K562 (cell line): ENCODE data around the gene CCDC183. TPM values are rescaled to one million over a fixed set of nuclear protein-coding genes. Genes with fewer than 3 reads are reported as not detected.
"Not testable (repeated sequence)": the region's sequence is repeated elsewhere in the genome, so short reads cannot be mapped to it uniquely, and the experiment has no call there.

Experiments used
- CTBP1 ChIP-seq: fragments of 450-650 bp; IDR thresholded peaks from 2 replicates; pipeline ENCODE4 v1.6.1; 2016; ENCODE audit warnings: borderline replicate concordance
- EP400 ChIP-seq: fragments of 450-650 bp; IDR thresholded peaks from 2 replicates; pipeline ENCODE4 v1.6.1; 2017; ENCODE audit warnings: antibody characterized with exemption, mild to moderate bottlenecking, moderate library complexity
- ERF ChIP-seq: fragments of 450-650 bp; formaldehyde crosslinking; IDR thresholded peaks from 2 replicates; pipeline ENCODE4 v1.4.0; 2020; ENCODE audit warnings: mild to moderate bottlenecking, mixed read lengths
- FOXA3 ChIP-seq, 2 experiments: fragments of 450-650 bp in 1 of 2; sonication (generic) in 1 of 2; formaldehyde crosslinking; IDR thresholded peaks in 1 of 2; conservative IDR thresholded peaks in 1 of 2; 2 replicates each; pipeline versions ENCODE4 v1.4.0 to v1.8.0; 2020 to 2022; ENCODE audit warnings: mild to moderate bottlenecking in 2 of 2, missing genetic modification reagents in 1 of 2
- JUN ChIP-seq, 2 experiments: sonication (generic) in 1 of 2; formaldehyde crosslinking in 1 of 2; IDR thresholded peaks; 2 replicates each; pipeline versions ENCODE4 v1.6.1 to v1.8.0; 2012 to 2022; ENCODE audit warnings: borderline replicate concordance in 2 of 2, mild to moderate bottlenecking in 2 of 2, improper control_type of control experiment in 1 of 2, low read depth in 1 of 2, low read length in 1 of 2, missing genetic modification reagents in 1 of 2
- MECOM ChIP-seq: fragments of 250-450 bp; sonication (Bioruptor Pico); IDR thresholded peaks from 2 replicates; pipeline ENCODE4 v1.8.0; 2022; ENCODE audit warnings: inconsistent platforms
- NFRKB ChIP-seq: fragments of 450-650 bp; IDR thresholded peaks from 2 replicates; pipeline ENCODE4 v1.6.1; 2016; ENCODE audit warnings: low read depth
- POLR2AphosphoS5 ChIP-seq: IDR thresholded peaks from 2 replicates; pipeline ENCODE4 v1.6.1; 2011; ENCODE audit warnings: mild to moderate bottlenecking, low read depth, low read length, moderate library complexity; ENCODE audit not compliant: control insufficient read depth, insufficient read depth
- SOX6 ChIP-seq: fragments of 450-650 bp; IDR thresholded peaks from 2 replicates; pipeline ENCODE4 v1.6.1; 2014; ENCODE audit warnings: mild to moderate bottlenecking
- TAL1 ChIP-seq: fragments of 450-650 bp; IDR thresholded peaks from 2 replicates; pipeline ENCODE4 v1.6.1; 2016; ENCODE audit warnings: mild to moderate bottlenecking
- TEAD1 ChIP-seq, 2 experiments: fragments of 450-650 bp in 1 of 2; sonication (generic) in 1 of 2; formaldehyde crosslinking; IDR thresholded peaks; 2 replicates each; pipeline versions ENCODE4 v1.4.0 to v1.8.0; 2020 to 2022; ENCODE audit warnings: mild to moderate bottlenecking in 2 of 2, missing genetic modification reagents in 1 of 2
- TRIM24 ChIP-seq, 2 experiments: fragments of 450-650 bp; IDR thresholded peaks; 2 replicates each; pipeline ENCODE4 v1.6.1; 2016
- ZEB2 ChIP-seq: fragments of 450-650 bp; IDR thresholded peaks from 2 replicates; pipeline ENCODE4 v1.6.1; 2016
- ZFP1 ChIP-seq: fragments of 450-650 bp; formaldehyde crosslinking; IDR thresholded peaks from 2 replicates; pipeline ENCODE4 v1.4.0; 2020; ENCODE audit warnings: mild to moderate bottlenecking, mixed read lengths
- polyA plus RNA-seq, 8 experiments: library from polyadenylated mRNA; depleted of rRNA in 4 of 8; stranded (reverse) in 5 of 8; unstranded in 3 of 8; fragments of >200 nt; fragmentation: Nextera tagmentation in 2 of 8; fragmentation: Illumina TruSeq in 1 of 8; extraction: Ambion mirVana in 2 of 8; extraction: Trizol in 1 of 8; gene quantifications; 2 replicates each; pipeline versions ENCODE4 v1.2.1 to v1.2.3, GENCODE V29; 2011 to 2014; ENCODE audit warnings: inconsistent platforms in 1 of 8, missing spikeins in 1 of 8
- total RNA-seq, 7 experiments: library from RNA; depleted of rRNA in 6 of 7; stranded (reverse); fragments of >200 nt in 6 of 7; fragmentation: Illumina TruSeq in 2 of 7; extraction: Trizol in 2 of 7; gene quantifications; 2 replicates each; pipeline versions ENCODE4 v1.2.1 to v1.2.3, GENCODE V29; 2011 to 2021; ENCODE audit warnings: low replicate concordance in 1 of 7
- TF ChIP-seq, protein P1 (sequence below): sonication (generic); formaldehyde crosslinking; IDR thresholded peaks from 2 replicates; pipeline ENCODE4 v1.8.0; 2022; ENCODE audit warnings: mild to moderate bottlenecking, missing genetic modification reagents
- TF ChIP-seq, protein P2 (sequence below): sonication (generic); IDR thresholded peaks from 2 replicates; pipeline ENCODE4 v1.6.1; 2016
- TF ChIP-seq, protein P3 (sequence below), 2 experiments: fragments of 450-650 bp; conservative IDR thresholded peaks; 2 replicates each; pipeline ENCODE4 v1.6.1; 2017; ENCODE audit warnings: mild to moderate bottlenecking in 2 of 2, moderate library complexity in 2 of 2
- TF ChIP-seq, protein P4 (sequence below): sonication (generic); formaldehyde crosslinking; IDR thresholded peaks from 2 replicates; pipeline ENCODE4 v1.9.0; 2022; ENCODE audit warnings: mild to moderate bottlenecking, missing genetic modification reagents

The CCDC183 gene
- total and polyA plus RNA-seq, 9 of the 15 experiments (the other 6 are each of a cell fraction or from before 2014, with no cell fraction given) = 0.21 to 0.60 (median 0.29) TPM; not detected in 4

DNA sequence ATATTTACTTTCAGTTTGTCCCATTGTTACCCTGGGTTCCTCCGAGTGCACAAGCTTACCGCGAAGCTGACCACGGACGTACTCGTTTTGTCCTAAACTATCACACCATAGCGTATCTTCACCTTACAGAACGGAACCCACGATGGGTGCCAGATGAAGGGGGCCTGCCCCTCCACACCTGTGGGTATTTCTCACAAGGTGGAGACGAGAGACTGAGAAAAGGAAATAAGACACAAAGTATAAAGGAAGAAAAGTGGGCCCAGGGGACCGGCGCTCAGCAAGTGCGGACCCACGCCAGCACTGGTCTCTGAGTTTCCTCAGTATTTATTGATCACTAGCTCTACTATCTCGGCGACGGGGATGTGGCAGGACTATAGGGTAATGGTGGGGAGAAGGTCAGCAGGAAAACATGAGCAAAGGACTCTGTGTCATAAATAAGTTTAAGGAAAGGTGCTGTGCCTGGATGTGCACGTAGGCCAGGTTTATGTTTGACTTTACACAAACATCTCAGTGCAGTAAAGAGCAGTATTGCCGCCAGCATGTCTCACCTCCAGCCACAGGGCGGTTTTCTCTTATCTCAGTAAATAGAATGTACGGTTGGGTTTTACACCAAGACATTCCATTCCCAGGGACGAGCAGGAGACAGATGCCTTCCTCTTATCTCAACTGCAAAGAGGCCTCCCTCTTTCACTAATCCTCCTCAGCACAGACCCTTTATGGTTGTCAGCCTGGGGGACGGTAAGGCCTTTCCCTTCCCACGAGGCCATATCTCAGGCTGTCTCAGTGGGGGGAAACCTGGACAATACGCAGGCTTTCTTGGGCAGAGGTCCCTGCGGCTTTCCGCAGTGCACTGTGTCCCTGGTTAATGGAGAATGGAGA, 7.3 kb upstream of the CCDC183 start (continued):
- TF ChIP-seq ZEB2 (peak; percentile 71; the same call in 1 of the 2 replicates), NFRKB (0 out of 2 replicates have a peak, but pooled peaks have one; percentile 54), POLR2AphosphoS5 (peak; percentile 28; the same call in 1 of the 2 replicates), TAL1 (peak; percentile 74), FOXA3 (CRISPR knock-in tag; conservative IDR thresholded peaks at IDR 0.05 in 1 of 2, IDR thresholded peaks at IDR 0.05 in 1 of 2) (peak; percentile 43 to 49; a peak in 2 of 4 replicates), ERF (CRISPR knock-in tag) (0 out of 2 replicates have a peak, but pooled peaks have one; percentile 33), TEAD1 (CRISPR knock-in tag; IDR thresholded peaks at IDR 0.05) (peak; percentile 45 to 67; a peak in 2 of 4 replicates), SOX6 (peak; percentile 75), EP400 (peak; percentile 28; the same call in 1 of the 2 replicates), CTBP1 (peak; percentile 63; the same call in 1 of the 2 replicates), TRIM24 (IDR thresholded peaks at IDR 0.05) (peak; percentile 35 to 46; a peak in 1 of 4 replicates), MECOM (CRISPR knock-in tag) (peak; percentile 25; the same call in 1 of the 2 replicates), ZFP1 (CRISPR knock-in tag) (0 out of 2 replicates have a peak, but pooled peaks have one; percentile 2), JUN (IDR thresholded peaks at IDR 0.05; ENCODE audit: borderline replicate concordance, low read depth, low read length) (0 out of 2 replicates have a peak, but pooled peaks have one; percentile 17)
- TF ChIP-seq, protein P1, sequence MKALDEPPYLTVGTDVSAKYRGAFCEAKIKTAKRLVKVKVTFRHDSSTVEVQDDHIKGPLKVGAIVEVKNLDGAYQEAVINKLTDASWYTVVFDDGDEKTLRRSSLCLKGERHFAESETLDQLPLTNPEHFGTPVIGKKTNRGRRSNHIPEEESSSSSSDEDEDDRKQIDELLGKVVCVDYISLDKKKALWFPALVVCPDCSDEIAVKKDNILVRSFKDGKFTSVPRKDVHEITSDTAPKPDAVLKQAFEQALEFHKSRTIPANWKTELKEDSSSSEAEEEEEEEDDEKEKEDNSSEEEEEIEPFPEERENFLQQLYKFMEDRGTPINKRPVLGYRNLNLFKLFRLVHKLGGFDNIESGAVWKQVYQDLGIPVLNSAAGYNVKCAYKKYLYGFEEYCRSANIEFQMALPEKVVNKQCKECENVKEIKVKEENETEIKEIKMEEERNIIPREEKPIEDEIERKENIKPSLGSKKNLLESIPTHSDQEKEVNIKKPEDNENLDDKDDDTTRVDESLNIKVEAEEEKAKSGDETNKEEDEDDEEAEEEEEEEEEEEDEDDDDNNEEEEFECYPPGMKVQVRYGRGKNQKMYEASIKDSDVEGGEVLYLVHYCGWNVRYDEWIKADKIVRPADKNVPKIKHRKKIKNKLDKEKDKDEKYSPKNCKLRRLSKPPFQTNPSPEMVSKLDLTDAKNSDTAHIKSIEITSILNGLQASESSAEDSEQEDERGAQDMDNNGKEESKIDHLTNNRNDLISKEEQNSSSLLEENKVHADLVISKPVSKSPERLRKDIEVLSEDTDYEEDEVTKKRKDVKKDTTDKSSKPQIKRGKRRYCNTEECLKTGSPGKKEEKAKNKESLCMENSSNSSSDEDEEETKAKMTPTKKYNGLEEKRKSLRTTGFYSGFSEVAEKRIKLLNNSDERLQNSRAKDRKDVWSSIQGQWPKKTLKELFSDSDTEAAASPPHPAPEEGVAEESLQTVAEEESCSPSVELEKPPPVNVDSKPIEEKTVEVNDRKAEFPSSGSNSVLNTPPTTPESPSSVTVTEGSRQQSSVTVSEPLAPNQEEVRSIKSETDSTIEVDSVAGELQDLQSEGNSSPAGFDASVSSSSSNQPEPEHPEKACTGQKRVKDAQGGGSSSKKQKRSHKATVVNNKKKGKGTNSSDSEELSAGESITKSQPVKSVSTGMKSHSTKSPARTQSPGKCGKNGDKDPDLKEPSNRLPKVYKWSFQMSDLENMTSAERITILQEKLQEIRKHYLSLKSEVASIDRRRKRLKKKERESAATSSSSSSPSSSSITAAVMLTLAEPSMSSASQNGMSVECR = 0 out of 2 replicates have a peak, but pooled peaks have one; percentile 28
- TF ChIP-seq, protein P2, sequence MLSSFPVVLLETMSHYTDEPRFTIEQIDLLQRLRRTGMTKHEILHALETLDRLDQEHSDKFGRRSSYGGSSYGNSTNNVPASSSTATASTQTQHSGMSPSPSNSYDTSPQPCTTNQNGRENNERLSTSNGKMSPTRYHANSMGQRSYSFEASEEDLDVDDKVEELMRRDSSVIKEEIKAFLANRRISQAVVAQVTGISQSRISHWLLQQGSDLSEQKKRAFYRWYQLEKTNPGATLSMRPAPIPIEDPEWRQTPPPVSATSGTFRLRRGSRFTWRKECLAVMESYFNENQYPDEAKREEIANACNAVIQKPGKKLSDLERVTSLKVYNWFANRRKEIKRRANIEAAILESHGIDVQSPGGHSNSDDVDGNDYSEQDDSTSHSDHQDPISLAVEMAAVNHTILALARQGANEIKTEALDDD = peak; percentile 34; the same call in 1 of the 2 replicates
- TF ChIP-seq, protein P3, sequence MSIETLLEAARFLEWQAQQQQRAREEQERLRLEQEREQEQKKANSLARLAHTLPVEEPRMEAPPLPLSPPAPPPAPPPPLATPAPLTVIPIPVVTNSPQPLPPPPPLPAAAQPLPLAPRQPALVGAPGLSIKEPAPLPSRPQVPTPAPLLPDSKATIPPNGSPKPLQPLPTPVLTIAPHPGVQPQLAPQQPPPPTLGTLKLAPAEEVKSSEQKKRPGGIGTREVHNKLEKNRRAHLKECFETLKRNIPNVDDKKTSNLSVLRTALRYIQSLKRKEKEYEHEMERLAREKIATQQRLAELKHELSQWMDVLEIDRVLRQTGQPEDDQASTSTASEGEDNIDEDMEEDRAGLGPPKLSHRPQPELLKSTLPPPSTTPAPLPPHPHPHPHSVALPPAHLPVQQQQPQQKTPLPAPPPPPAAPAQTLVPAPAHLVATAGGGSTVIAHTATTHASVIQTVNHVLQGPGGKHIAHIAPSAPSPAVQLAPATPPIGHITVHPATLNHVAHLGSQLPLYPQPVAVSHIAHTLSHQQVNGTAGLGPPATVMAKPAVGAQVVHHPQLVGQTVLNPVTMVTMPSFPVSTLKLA (conservative IDR thresholded peaks at IDR 0.05) = peak; percentile 46 to 51; a peak in 3 of 4 replicates
- TF ChIP-seq, protein P4, sequence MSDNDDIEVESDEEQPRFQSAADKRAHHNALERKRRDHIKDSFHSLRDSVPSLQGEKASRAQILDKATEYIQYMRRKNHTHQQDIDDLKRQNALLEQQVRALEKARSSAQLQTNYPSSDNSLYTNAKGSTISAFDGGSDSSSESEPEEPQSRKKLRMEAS (CRISPR knock-in tag) = peak; percentile 45
- TF ChIP-seq JUN (CRISPR knock-in tag; IDR thresholded peaks at IDR 0.05; ENCODE audit: borderline replicate concordance) = not testable (repeated sequence)
